ENCODE results near the gene SPTBN5.

DNA sequence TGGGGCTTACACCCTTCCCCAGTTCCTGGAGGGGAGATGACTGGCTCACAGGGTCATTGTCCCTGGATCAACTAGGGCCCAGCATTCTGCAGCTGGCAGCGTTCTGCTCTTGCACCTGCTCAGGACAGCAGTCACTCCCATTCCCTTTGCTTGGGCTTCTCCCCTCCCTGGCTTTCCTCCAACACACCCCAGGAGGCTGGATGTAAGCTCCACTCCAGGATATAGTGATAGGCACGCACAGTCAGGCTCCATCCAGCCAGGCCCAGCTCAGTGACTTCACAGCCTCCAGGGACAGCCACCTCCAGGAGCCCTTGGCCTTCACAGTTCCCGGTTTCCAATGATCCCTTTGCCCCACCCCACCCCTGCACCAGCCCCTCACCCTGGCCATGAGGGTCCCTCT, 1.9 kb downstream of the SPTBN5 start:
- TF ChIP-seq, protein P1, sequence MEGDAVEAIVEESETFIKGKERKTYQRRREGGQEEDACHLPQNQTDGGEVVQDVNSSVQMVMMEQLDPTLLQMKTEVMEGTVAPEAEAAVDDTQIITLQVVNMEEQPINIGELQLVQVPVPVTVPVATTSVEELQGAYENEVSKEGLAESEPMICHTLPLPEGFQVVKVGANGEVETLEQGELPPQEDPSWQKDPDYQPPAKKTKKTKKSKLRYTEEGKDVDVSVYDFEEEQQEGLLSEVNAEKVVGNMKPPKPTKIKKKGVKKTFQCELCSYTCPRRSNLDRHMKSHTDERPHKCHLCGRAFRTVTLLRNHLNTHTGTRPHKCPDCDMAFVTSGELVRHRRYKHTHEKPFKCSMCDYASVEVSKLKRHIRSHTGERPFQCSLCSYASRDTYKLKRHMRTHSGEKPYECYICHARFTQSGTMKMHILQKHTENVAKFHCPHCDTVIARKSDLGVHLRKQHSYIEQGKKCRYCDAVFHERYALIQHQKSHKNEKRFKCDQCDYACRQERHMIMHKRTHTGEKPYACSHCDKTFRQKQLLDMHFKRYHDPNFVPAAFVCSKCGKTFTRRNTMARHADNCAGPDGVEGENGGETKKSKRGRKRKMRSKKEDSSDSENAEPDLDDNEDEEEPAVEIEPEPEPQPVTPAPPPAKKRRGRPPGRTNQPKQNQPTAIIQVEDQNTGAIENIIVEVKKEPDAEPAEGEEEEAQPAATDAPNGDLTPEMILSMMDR (conservative IDR thresholded peaks at IDR 0.05; ENCODE audit: low read depth, low read length) = no peak
- TF ChIP-seq EZH2 (IDR thresholded peaks at IDR 0.05; ENCODE audit: low read length, unreplicated experiment) = no peak

Data from PC-3 (cell line).